ENCODE results near the gene DNAJC16.
"Not testable (repeated sequence)": the region's sequence is repeated elsewhere in the genome, so short reads cannot be mapped to it uniquely, and the experiment has no call there.

The DNAJC16 gene

GRCh38 chr1:15506831-15507230 is 19.8 kb upstream of the DNAJC16 start:
- in situ Hi-C loops (cut with HindIII; ENCODE audit: low sequenced_read_pairs) = no loop called here

GRCh38 chr1:15507278-15507677 is 19.4 kb upstream of the DNAJC16 start:
- in situ Hi-C loops (cut with HindIII; ENCODE audit: low sequenced_read_pairs) = no loop called here

- in situ Hi-C loops (cut with HindIII; ENCODE audit: low sequenced_read_pairs) = no loop called here
Observed at GRCh38 chr1:15508700-15509487, 17.8 kb upstream of the DNAJC16 start.

- in situ Hi-C loops (cut with HindIII; ENCODE audit: low sequenced_read_pairs) = no loop called here
Observed at GRCh38 chr1:15509586-15509985, 17.1 kb upstream of the DNAJC16 start.

GRCh38 chr1:15510611-15511405 is 15.8 kb upstream of the DNAJC16 start:
- in situ Hi-C loops (cut with HindIII; ENCODE audit: low sequenced_read_pairs) = no loop called here

- in situ Hi-C loops (cut with HindIII; ENCODE audit: low sequenced_read_pairs) = no loop called here
Observed at GRCh38 chr1:15513192-15513591, 13.5 kb upstream of the DNAJC16 start.

GRCh38 chr1:15513919-15514318 is 12.7 kb upstream of the DNAJC16 start:
- in situ Hi-C loops (cut with HindIII; ENCODE audit: low sequenced_read_pairs) = no loop called here

GRCh38 chr1:15514557-15514956 is 12.1 kb upstream of the DNAJC16 start:
- in situ Hi-C loops (cut with HindIII; ENCODE audit: low sequenced_read_pairs) = not testable (repeated sequence)

GRCh38 chr1:15515022-15515663 is 11.5 kb upstream of the DNAJC16 start:
- in situ Hi-C loops (cut with HindIII; ENCODE audit: low sequenced_read_pairs) = no loop called here

- in situ Hi-C loops (cut with HindIII; ENCODE audit: low sequenced_read_pairs) = no loop called here
Observed at GRCh38 chr1:15519625-15520024, 7.0 kb upstream of the DNAJC16 start.

GRCh38 chr1:15521206-15521906 is 5.3 kb upstream of the DNAJC16 start:
- in situ Hi-C loops (cut with HindIII; ENCODE audit: low sequenced_read_pairs) = not testable (repeated sequence)

GRCh38 chr1:15522551-15522950 is 4.1 kb upstream of the DNAJC16 start:
- in situ Hi-C loops (cut with HindIII; ENCODE audit: low sequenced_read_pairs) = no loop called here

GRCh38 chr1:15523104-15524020 is 3.3 kb upstream of the DNAJC16 start:
- in situ Hi-C loops (cut with HindIII; ENCODE audit: low sequenced_read_pairs) = no loop called here

GRCh38 chr1:15524021-15524282 is 2.7 kb upstream of the DNAJC16 start, which contains the start of gene CASP9:
Gene CASP9, minus strand, starts transcription at chr1:15524215. Its CDS starts 15 bp downstream, at chr1:15524200.
- in situ Hi-C loops (cut with HindIII; ENCODE audit: low sequenced_read_pairs) = no loop called here

- in situ Hi-C loops (cut with HindIII; ENCODE audit: low sequenced_read_pairs) = no loop called here
Observed at GRCh38 chr1:15524283-15525049, 2.2 kb upstream of the DNAJC16 start.

GRCh38 chr1:15525050-15526020 is 1.3 kb upstream of the DNAJC16 start:
- in situ Hi-C loops (cut with HindIII; ENCODE audit: low sequenced_read_pairs) = no loop called here

GRCh38 chr1:15526021-15526489 is 593 bp upstream of the DNAJC16 start:
- in situ Hi-C loops (cut with HindIII; ENCODE audit: low sequenced_read_pairs) = no loop called here

GRCh38 chr1:15531003-15531402 is 4.4 kb downstream of the DNAJC16 start:
- in situ Hi-C loops (cut with HindIII; ENCODE audit: low sequenced_read_pairs) = no loop called here

Measured in DLD1 (cell line).